Measurements from ENCODE around the gene PLEK. TPM values are rescaled to one million over a fixed set of nuclear protein-coding genes. Genes with fewer than 3 reads are reported as not detected.

PLEK gene
- total RNA-seq, 1 donor: 0.36 TPM

- Histone ChIP-seq H3K4me1 (ENCODE audit: insufficient read depth, low read length) (peaks cover 6% of the 10 kb centered on the region), H3K27ac (ENCODE audit: low read depth, low read length) (no peak overlapping the region), H3K27me3 (ENCODE audit: insufficient read depth, low read length) (no peaks in the 10 kb centered on the region), H3K4me2 (ENCODE audit: insufficient read depth, low read length) (peak overlapping the region; percentile 7), H3K36me3 (ENCODE audit: insufficient read depth, low read length) (no peaks in the 10 kb centered on the region), H2AFZ (ENCODE audit: low read length) (no peak overlapping the region), H4K20me1 (ENCODE audit: insufficient read depth, low read length) (no peaks in the 10 kb centered on the region), H3K9me3 (ENCODE audit: low read depth, low read length) (no peaks in the 10 kb centered on the region), H3K79me2 (ENCODE audit: insufficient read depth, low read length) (no peaks in the 10 kb centered on the region), H3K4me3 (ENCODE audit: insufficient read depth, low read length) (no peak overlapping the region)
- no peak for DNase-seq (ENCODE audit: insufficient read length, low spot score, missing footprints)
- no peak for TF ChIP-seq CTCF (IDR thresholded peaks at IDR 0.05; ENCODE audit: extremely low read depth, low read depth, low read length)
Measured at GRCh38 chr2:68336192-68336591, 28.9 kb upstream of the PLEK start.

DNA sequence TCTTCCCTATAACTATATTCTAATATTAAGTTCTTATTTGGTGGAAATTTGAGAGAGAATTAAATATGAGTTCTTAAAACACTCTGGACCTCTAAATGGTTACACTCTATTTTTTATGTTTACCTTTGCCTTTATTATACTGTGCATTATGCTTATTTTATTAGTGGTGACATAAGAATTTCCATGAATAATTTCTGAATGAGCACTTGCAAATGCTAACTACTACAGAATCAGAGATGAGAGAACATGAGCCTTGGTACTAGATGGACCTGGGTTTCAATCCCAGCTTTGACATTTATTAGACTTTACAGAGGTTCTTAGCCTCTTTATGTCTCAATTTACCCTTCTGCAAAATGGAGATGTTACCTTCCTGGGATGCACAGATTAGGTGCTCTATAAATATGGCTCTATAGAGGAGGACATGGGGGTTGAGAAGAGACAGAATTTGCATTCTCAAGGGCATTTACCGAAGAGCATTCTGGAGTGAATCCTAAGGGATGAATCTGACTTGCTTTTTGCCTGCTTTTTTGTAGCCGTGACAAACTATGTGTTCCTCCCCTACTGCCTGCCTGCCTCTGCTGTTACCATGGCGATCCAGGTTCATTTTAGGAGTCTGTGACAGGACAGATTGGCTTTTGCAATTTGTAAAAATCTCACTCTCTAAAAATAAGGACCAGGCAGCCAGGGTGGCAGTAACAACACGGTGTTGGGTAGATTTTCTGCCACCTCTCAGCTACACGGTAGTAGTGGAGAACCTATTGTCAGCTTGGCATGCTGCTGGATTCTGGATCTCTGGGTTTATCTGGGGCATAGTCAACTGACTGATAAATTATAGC is 24.6 kb upstream of the PLEK start:
- Histone ChIP-seq H3K4me1 (ENCODE audit: insufficient read depth, low read length) (peaks cover 6% of the 10 kb centered on the region), H3K9me3 (ENCODE audit: low read depth, low read length) (no peaks in the 10 kb centered on the region), H2AFZ (ENCODE audit: low read length) (peak overlapping the region; percentile 44), H4K20me1 (ENCODE audit: insufficient read depth, low read length) (no peaks in the 10 kb centered on the region), H3K4me2 (ENCODE audit: insufficient read depth, low read length) (no peak overlapping the region), H3K36me3 (ENCODE audit: insufficient read depth, low read length) (no peaks in the 10 kb centered on the region), H3K4me3 (ENCODE audit: insufficient read depth, low read length) (no peak overlapping the region), H3K79me2 (ENCODE audit: insufficient read depth, low read length) (no peaks in the 10 kb centered on the region), H3K27me3 (ENCODE audit: insufficient read depth, low read length) (no peaks in the 10 kb centered on the region), H3K27ac (ENCODE audit: low read depth, low read length) (no peak overlapping the region)
- DNase-seq (ENCODE audit: insufficient read length, low spot score, missing footprints): no peak
- no peak for TF ChIP-seq CTCF (IDR thresholded peaks at IDR 0.05; ENCODE audit: extremely low read depth, low read depth, low read length)

GRCh38 chr2:68341062-68341329 is 24.1 kb upstream of the PLEK start:
- H4K20me1 ChIP-seq (ENCODE audit: insufficient read depth, low read length): no peaks in the 10 kb centered on the region
- H3K27ac ChIP-seq (ENCODE audit: low read depth, low read length): no peak overlapping the region
- H3K4me3 ChIP-seq (ENCODE audit: insufficient read depth, low read length): no peak overlapping the region
- H2AFZ ChIP-seq (ENCODE audit: low read length): no peak overlapping the region
- no peaks in the 10 kb centered on the region for H3K79me2 ChIP-seq (ENCODE audit: insufficient read depth, low read length)
- no peaks in the 10 kb centered on the region for H3K36me3 ChIP-seq (ENCODE audit: insufficient read depth, low read length)
- no peaks in the 10 kb centered on the region for H3K9me3 ChIP-seq (ENCODE audit: low read depth, low read length)
- H3K4me1 ChIP-seq (ENCODE audit: insufficient read depth, low read length): peaks cover 6% of the 10 kb centered on the region
- no peak for DNase-seq (ENCODE audit: insufficient read length, low spot score, missing footprints)
- H3K27me3 ChIP-seq (ENCODE audit: insufficient read depth, low read length): no peaks in the 10 kb centered on the region
- no peak for TF ChIP-seq CTCF (IDR thresholded peaks at IDR 0.05; ENCODE audit: extremely low read depth, low read depth, low read length)
- no peak overlapping the region for H3K4me2 ChIP-seq (ENCODE audit: insufficient read depth, low read length)

- no peaks in the 10 kb centered on the region for H4K20me1 ChIP-seq (ENCODE audit: insufficient read depth, low read length)
- TF ChIP-seq CTCF (IDR thresholded peaks at IDR 0.05; ENCODE audit: extremely low read depth, low read depth, low read length): no peak
- H3K4me3 ChIP-seq (ENCODE audit: insufficient read depth, low read length): no peak overlapping the region
- H3K4me1 ChIP-seq (ENCODE audit: insufficient read depth, low read length): peaks cover 3% of the 10 kb centered on the region
- DNase-seq (ENCODE audit: insufficient read length, low spot score, missing footprints): no peak
- H3K4me2 ChIP-seq (ENCODE audit: insufficient read depth, low read length): no peak overlapping the region
- no peaks in the 10 kb centered on the region for H3K36me3 ChIP-seq (ENCODE audit: insufficient read depth, low read length)
- H3K27me3 ChIP-seq (ENCODE audit: insufficient read depth, low read length): no peaks in the 10 kb centered on the region
- no peaks in the 10 kb centered on the region for H3K79me2 ChIP-seq (ENCODE audit: insufficient read depth, low read length)
- H2AFZ ChIP-seq (ENCODE audit: low read length): no peak overlapping the region
- H3K9me3 ChIP-seq (ENCODE audit: low read depth, low read length): no peaks in the 10 kb centered on the region
- no peak overlapping the region for H3K27ac ChIP-seq (ENCODE audit: low read depth, low read length)
Measured at GRCh38 chr2:68341583-68341982, 23.5 kb upstream of the PLEK start.
